Naive thymus-derived CD4-positive, alpha-beta T cell (primary cell): ENCODE measurements around the gene CWC15. TPM values are rescaled to one million over a fixed set of nuclear protein-coding genes. Genes with fewer than 3 reads are reported as not detected.

Experiments
- ATAC-seq: fragments of 150-1000 bp; cut with Tn5 transposase; 2 replicates; pipeline ENCODE4 v1.10.0; 2021; ENCODE audit warnings: mild to moderate bottlenecking, moderate library complexity
- CTCF ChIA-PET: fragments of 350-600 bp; sonication (Branson Sonifier 250); formaldehyde crosslinking; loops from one replicate; lab custom pipeline; 2021; ENCODE audit warnings: antibody characterized with exemption; lab: Charles Lee
- POLR2A ChIA-PET: fragments of 350-600 bp; sonication (Branson Sonifier 250); formaldehyde crosslinking; loops from one replicate; lab custom pipeline; 2021; ENCODE audit warnings: antibody characterized with exemption, inconsistent platforms; lab: Charles Lee
- DNase-seq, 9 donors: peaks; one replicate each; pipeline versions ENCODE4 v3.0.0 to v3.0.0-alpha.2; 2020 to 2022; ENCODE audit warnings: mixed read lengths in 1 of 9
- H3K27ac ChIP-seq: one replicate; pipeline ENCODE4 v1.7.0; 2013; ENCODE audit warnings: mild to moderate bottlenecking, low read depth, low read length, moderate library complexity
- H3K27me3 ChIP-seq, 2 donors: one replicate each; pipeline ENCODE4 v1.7.0; 2013; ENCODE audit warnings: low read length in 2 of 2, mild to moderate bottlenecking in 2 of 2, moderate library complexity in 2 of 2; ENCODE audit not compliant: control insufficient read depth in 2 of 2, insufficient read depth in 2 of 2
- H3K36me3 ChIP-seq, 3 experiments: 1 replicate in 2 of 3; 2 replicates in 1 of 3; pipeline ENCODE4 v1.7.0; 2013; ENCODE audit warnings: low read length in 3 of 3, mild to moderate bottlenecking in 3 of 3, moderate library complexity in 1 of 3; ENCODE audit not compliant: insufficient read depth in 3 of 3, control insufficient read depth in 2 of 3
- H3K4me1 ChIP-seq, 2 donors: one replicate each; pipeline ENCODE4 v1.7.0; 2013; ENCODE audit warnings: low read length in 2 of 2, mild to moderate bottlenecking in 2 of 2, moderate library complexity in 1 of 2; ENCODE audit not compliant: control insufficient read depth in 2 of 2, insufficient read depth in 2 of 2
- H3K4me3 ChIP-seq: 2 replicates; pipeline ENCODE4 v1.7.0; 2013; ENCODE audit warnings: mild to moderate bottlenecking, low read length
- H3K9me3 ChIP-seq, 3 experiments: 1 replicate in 2 of 3; 2 replicates in 1 of 3; pipeline ENCODE4 v1.7.0; 2013; ENCODE audit warnings: low read length in 3 of 3; ENCODE audit not compliant: control insufficient read depth in 2 of 3
- H3K27ac Mint-ChIP-seq, 9 donors: one replicate each; pipeline ENCODE4 v1.8.0; 2020 to 2022; ENCODE audit warnings: mixed read lengths in 9 of 9, mild to moderate bottlenecking in 8 of 9, moderate library complexity in 5 of 9, inconsistent platforms in 2 of 9
- H3K27me3 Mint-ChIP-seq, 5 donors: one replicate each; pipeline ENCODE4 v1.8.0; 2021 to 2022; ENCODE audit warnings: mixed read lengths in 5 of 5, mild to moderate bottlenecking in 1 of 5
- H3K36me3 Mint-ChIP-seq, 5 donors: one replicate each; pipeline ENCODE4 v1.8.0; 2020 to 2022; ENCODE audit warnings: mixed read lengths in 5 of 5, mild to moderate bottlenecking in 3 of 5, inconsistent platforms in 1 of 5
- H3K4me1 Mint-ChIP-seq, 7 donors: one replicate each; pipeline ENCODE4 v1.8.0; 2020 to 2022; ENCODE audit warnings: mixed read lengths in 7 of 7, mild to moderate bottlenecking in 3 of 7, inconsistent platforms in 1 of 7
- H3K4me3 Mint-ChIP-seq, 10 donors: one replicate each; pipeline ENCODE4 v1.8.0; 2020 to 2022; ENCODE audit warnings: mild to moderate bottlenecking in 10 of 10, mixed read lengths in 10 of 10, moderate library complexity in 6 of 10, inconsistent platforms in 2 of 10
- H3K9me3 Mint-ChIP-seq, 11 donors: one replicate each; pipeline ENCODE4 v1.8.0; 2020 to 2022; ENCODE audit warnings: mixed read lengths in 11 of 11, mild to moderate bottlenecking in 4 of 11, inconsistent platforms in 1 of 11, moderate library complexity in 1 of 11
- intact Hi-C, 2 donors: fragments of 100-400 bp; cut with micrococcal nuclease; formaldehyde crosslinking; loops; one replicate each; pipeline ENCODE4 v1.15.1; 2023
- polyA plus RNA-seq, 2 donors: library from polyadenylated mRNA; unstranded; fragments of 300-500 nt; fragmentation: Illumina TruSeq; gene quantifications; one replicate each; pipeline ENCODE4 v1.2.3, GENCODE V29; 2021
- total RNA-seq, 6 experiments: library from RNA in 5 of 6; stranded (reverse) in 5 of 6; gene quantifications; 1 replicate in 5 of 6; 2 replicates in 1 of 6; pipeline ENCODE4 v1.2.3 and lab custom pipeline; 2021 to 2026

Gene CWC15
- total and polyA plus RNA-seq, 7 experiments from 2014 or later, result 47.8 to 94.7 (median 66.8) TPM

DNA sequence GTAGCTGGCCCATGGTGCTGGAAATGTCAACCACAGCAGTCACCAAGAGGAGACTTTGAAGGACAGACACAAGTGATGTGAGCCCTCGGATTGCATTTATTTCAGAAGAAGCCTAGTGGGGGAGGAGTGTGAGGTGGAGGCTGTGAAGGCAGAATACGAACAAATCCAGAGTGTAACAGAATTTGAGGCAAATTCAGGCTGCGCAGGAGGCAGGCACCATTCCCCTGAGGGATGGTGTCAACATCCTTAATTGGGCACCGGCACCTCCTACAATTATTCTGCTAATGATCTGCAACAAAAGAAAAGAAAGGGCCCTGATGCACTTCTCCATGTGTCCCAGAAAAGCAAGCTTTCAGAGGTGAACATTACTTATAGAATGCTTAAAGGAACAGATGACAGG lies 32.2 kb downstream of the CWC15 start:
- Mint-ChIP-seq H3K9me3 (peaks cover 0 to 3% (median 0%) of the 10 kb centered on the region in 11 donors), H3K27me3 (peaks cover 0 to 7% (median 4%) of the 10 kb centered on the region in 5 donors), H3K4me3 (no peak overlapping the region), H3K4me1 (peaks cover 0 to 16% (median 10%) of the 10 kb centered on the region in 7 donors), H3K36me3 (no peaks in the 10 kb centered on the region), H3K27ac (no peak overlapping the region)
- Histone ChIP-seq H3K4me3 (no peak overlapping the region), H3K4me1 (no peaks in the 10 kb centered on the region), H3K9me3 (no peaks in the 10 kb centered on the region), H3K27me3 (no peaks in the 10 kb centered on the region), H3K36me3 (no peaks in the 10 kb centered on the region), H3K27ac (no peak overlapping the region)
- ATAC-seq, result no peak
- no peak for DNase-seq
- ChIA-PET CTCF (interaction anchor here (0.7 kb wide), 1 partner anchor 883 kb away, joined by 3 read pairs; no protein-coding TSS in a partner anchor), POLR2A (interaction anchor here (0.8 kb wide), 1 partner anchor 17 kb away, joined by 5 read pairs; no protein-coding TSS in a partner anchor)
- intact Hi-C loops, result no loop called here

DNA sequence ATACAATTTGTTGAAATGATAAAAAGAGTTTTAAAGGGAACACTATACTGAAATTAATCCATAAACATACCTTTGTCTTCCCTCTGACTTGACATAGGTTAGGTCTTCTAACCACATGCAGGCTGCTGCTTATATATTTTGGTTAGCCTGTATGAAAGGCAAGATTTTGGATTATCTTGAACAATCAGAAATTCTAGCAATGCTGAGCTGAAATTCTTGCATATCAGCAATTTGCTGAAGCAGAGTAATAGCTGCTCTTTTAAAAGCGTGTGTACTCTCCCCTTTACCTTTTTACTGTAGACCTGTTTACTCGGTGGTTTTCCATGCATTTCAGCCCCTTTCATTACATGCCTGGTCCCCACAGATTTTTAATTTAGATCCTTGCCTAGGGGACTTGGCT lies 34.0 kb downstream of the CWC15 start:
- ATAC-seq, result no peak
- CTCF ChIA-PET, result no interaction called here
- Mint-ChIP-seq H3K27ac (no peak overlapping the region), H3K36me3 (peaks cover 0 to 1% (median 0%) of the 10 kb centered on the region in 5 donors), H3K9me3 (peaks cover 0 to 6% (median 0%) of the 10 kb centered on the region in 11 donors), H3K27me3 (peaks cover 0 to 5% (median 4%) of the 10 kb centered on the region in 5 donors), H3K4me3 (no peak overlapping the region), H3K4me1 (peaks cover 10 to 34% (median 28%) of the 10 kb centered on the region in 7 donors)
- Histone ChIP-seq H3K27ac (no peak overlapping the region), H3K4me1 (peaks cover 0 to 13% of the 10 kb centered on the region in 2 donors), H3K36me3 (no peaks in the 10 kb centered on the region), H3K4me3 (no peak overlapping the region), H3K9me3 (no peaks in the 10 kb centered on the region), H3K27me3 (no peaks in the 10 kb centered on the region)
- POLR2A ChIA-PET, result no interaction called here
- intact Hi-C loops, result no loop called here
- no peak for DNase-seq

DNA sequence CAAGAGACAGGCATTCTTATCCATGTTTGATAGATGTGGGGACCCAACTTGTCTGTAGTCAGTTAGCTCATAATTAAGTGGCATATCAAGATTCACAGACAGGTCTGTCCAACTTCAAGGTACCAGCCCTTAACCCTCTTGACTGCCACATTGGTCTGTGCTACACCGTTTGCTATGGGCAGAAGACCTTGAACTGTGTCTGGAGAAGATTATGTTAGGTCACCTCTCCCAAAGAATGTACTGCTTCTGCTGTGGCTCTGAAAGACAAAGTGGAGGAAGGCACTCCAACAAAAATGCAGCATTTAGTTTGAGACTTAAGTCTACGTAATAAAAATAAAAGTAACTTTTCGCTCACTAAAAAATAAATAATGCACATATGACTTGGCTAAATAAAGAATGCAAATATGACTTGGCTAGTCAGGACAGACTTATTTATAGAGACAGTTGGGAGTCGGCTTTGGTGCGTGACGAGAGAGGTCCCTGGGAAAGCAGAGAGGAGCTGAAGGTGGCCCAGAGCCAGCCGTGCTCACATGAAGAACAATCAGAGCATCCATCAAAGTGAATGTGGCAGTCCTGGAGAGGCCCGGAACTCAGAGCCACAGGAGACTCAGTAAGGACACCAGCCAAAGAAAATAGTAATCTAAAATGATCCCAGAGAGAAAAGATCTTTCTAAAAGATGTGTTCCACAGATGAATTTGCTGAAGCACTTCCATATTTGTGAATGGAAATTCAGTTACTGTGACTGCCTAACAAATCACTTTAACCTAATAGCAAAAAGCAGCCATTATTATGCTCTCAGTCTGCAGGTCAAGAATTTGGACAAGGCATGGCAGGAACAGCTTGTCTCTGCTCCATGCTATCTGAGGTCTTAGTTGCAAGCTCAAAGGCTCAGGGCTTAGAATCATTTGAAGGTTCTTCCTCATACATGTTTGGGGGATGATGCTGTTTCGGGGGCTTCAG lies 35.0 kb downstream of the CWC15 start:
- no peak overlapping the region for H3K27ac ChIP-seq
- POLR2A ChIA-PET, result no interaction called here
- DNase-seq (no peak), ATAC-seq (no peak)
- Mint-ChIP-seq H3K36me3 (peaks cover 0 to 1% (median 0%) of the 10 kb centered on the region in 5 donors), H3K9me3 (peaks cover 0 to 6% (median 0%) of the 10 kb centered on the region in 11 donors), H3K27me3 (peaks cover 0 to 5% (median 2%) of the 10 kb centered on the region in 5 donors), H3K4me1 (peaks cover 20 to 44% (median 38%) of the 10 kb centered on the region in 7 donors), H3K27ac (no peak overlapping the region), H3K4me3 (no peak overlapping the region)
- no peaks in the 10 kb centered on the region for H3K27me3 ChIP-seq
- intact Hi-C loops, result no loop called here
- H3K36me3 ChIP-seq, result no peaks in the 10 kb centered on the region
- no peak overlapping the region for H3K4me3 ChIP-seq
- no peaks in the 10 kb centered on the region for H3K9me3 ChIP-seq
- CTCF ChIA-PET, result no interaction called here
- peaks cover 0 to 23% of the 10 kb centered on the region in 2 donors for H3K4me1 ChIP-seq

DNA sequence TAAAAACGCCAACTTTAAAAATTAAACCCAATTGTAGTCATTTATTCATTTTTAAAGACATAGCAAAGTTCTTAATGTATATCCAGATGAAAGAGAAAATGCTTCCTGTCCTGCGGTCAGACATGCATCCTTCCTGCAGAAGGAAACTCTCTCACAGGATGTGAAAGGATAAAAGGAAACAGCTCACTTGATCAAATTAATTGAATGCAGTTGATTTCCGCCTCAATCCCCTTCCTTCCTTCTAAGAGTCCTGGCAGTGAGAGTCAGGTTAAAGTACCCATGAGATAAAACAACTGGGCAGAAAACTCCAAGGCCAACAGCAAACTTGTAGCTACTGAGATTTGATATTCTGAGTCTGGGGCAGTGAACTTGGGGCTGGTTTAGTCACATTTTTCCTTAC lies 38.5 kb downstream of the CWC15 start:
- Mint-ChIP-seq H3K4me3 (peak overlapping the region; percentile 41 to 90 (median 76)), H3K36me3 (peaks cover 0 to 1% (median 0%) of the 10 kb centered on the region in 5 donors), H3K27ac (peak overlapping the region in 8 of 9 donors; percentile 2 to 89 (median 68)), H3K4me1 (peaks cover 20 to 65% (median 54%) of the 10 kb centered on the region in 7 donors), H3K27me3 (peaks cover 0 to 3% (median 0%) of the 10 kb centered on the region in 5 donors), H3K9me3 (peaks cover 0 to 7% (median 0%) of the 10 kb centered on the region in 11 donors)
- ChIA-PET POLR2A (interaction anchor here (0.7 to 2.0 kb wide), 7 partner anchors 9 to 1151 kb away, joined by 3 to 10 read pairs (median 3); partner anchors contain the start of genes CWC15, KDM4D and MED17), CTCF (no interaction called here)
- H3K9me3 ChIP-seq, result no peaks in the 10 kb centered on the region
- H3K27ac ChIP-seq, result no peak overlapping the region
- peak in 7 of 9 donors; percentile 39 to 68 (median 59) for DNase-seq
- no peaks in the 10 kb centered on the region for H3K27me3 ChIP-seq
- H3K36me3 ChIP-seq, result no peaks in the 10 kb centered on the region
- peak overlapping the region; percentile 21 for H3K4me3 ChIP-seq
- peaks cover 0 to 28% of the 10 kb centered on the region in 2 donors for H3K4me1 ChIP-seq
- intact Hi-C loops, result loop anchor here in 1 of 2 donors (2.0 kb wide), 1 partner anchor 38 kb away; the partner anchor contains the start of genes CWC15 and KDM4D
- peak; percentile 56 for ATAC-seq

DNA sequence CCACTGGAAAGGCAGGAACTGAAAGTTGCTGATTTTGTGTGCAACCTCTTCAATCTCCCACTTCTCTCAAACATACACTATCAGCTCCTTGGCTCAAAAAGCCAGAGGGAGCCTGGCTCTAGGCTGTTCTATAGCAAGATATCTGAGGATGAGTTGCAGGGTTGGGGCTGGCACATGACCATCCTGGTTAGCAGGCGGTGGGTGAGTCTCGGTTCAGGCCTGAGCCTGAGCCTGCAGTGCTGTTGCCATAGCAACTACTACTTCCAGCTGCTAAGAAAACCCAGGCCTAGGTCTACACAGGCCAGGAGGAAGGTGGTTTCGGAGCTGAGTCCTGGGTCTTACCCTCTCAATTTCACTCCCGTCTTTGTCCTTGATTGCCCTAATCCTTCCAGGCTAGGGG lies 39.0 kb downstream of the CWC15 start:
- ATAC-seq, result peak; percentile 42

More for the DNA sequence above, 39.0 kb downstream of the CWC15 start:
- Mint-ChIP-seq H3K36me3 (peaks cover 0 to 1% (median 0%) of the 10 kb centered on the region in 5 donors), H3K27ac (peak overlapping the region in 8 of 9 donors; percentile 2 to 89 (median 64)), H3K4me1 (peaks cover 20 to 66% (median 57%) of the 10 kb centered on the region in 7 donors), H3K4me3 (peak overlapping the region; percentile 41 to 90 (median 76)), H3K9me3 (peaks cover 0 to 7% (median 0%) of the 10 kb centered on the region in 11 donors), H3K27me3 (peaks cover 0 to 3% (median 0%) of the 10 kb centered on the region in 5 donors)
- DNase-seq, result peak in 2 of 9 donors; percentile 18 to 19
- Histone ChIP-seq H3K36me3 (no peaks in the 10 kb centered on the region), H3K4me1 (peaks cover 0 to 28% of the 10 kb centered on the region in 2 donors), H3K4me3 (peak overlapping the region; percentile 21), H3K27ac (no peak overlapping the region), H3K9me3 (no peaks in the 10 kb centered on the region), H3K27me3 (no peaks in the 10 kb centered on the region)
- POLR2A ChIA-PET, result interaction anchor here (0.8 to 2.0 kb wide), 6 partner anchors 8 to 1150 kb away, joined by 3 to 10 read pairs (median 3); partner anchors contain the start of gene MED17
- intact Hi-C loops, result loop anchor here in 1 of 2 donors (2.0 kb wide), 1 partner anchor 38 kb away; the partner anchor contains the start of genes CWC15 and KDM4D
- CTCF ChIA-PET, result no interaction called here
